NT2/D1 (cell line): ENCODE results near the gene NSD2.

Source experiments
- SUZ12 ChIP-seq: IDR thresholded peaks from 2 replicates; pipeline ENCODE4 v1.6.1; 2011; ENCODE audit not compliant: insufficient read length, insufficient read depth; ENCODE audit errors: extremely low read depth
- YY1 ChIP-seq: IDR thresholded peaks from 2 replicates; pipeline ENCODE4 v1.6.1; 2011; ENCODE audit not compliant: insufficient read length, insufficient read depth
- ZNF274 ChIP-seq: IDR thresholded peaks from 2 replicates; pipeline ENCODE4 v1.6.1; 2011; ENCODE audit warnings: mild to moderate bottlenecking, low read depth, low read length

- no peak for TF ChIP-seq YY1
- TF ChIP-seq ZNF274, result no peak
- no peak for TF ChIP-seq SUZ12
These were observed 34.5 kb upstream of the NSD2 start for GRCh38 chr4:1836650-1837049.
